MM.1S (cell line): ENCODE results near the gene GH1.

Source experiments
- DNase-seq: peaks from one replicate; pipeline ENCODE4 v3.0.0-alpha.2; 2015
- H2AFZ ChIP-seq: fragments of 300-600 bp; sonication (generic); 2 replicates; pipeline ENCODE4 v1.6.0; 2016; ENCODE audit warnings: antibody characterized with exemption, low read length
- H3F3A ChIP-seq: fragments of 300-600 bp; sonication (generic); 2 replicates; pipeline ENCODE4 v1.6.1; 2016; ENCODE audit warnings: mild to moderate bottlenecking, antibody characterized with exemption, low read length, moderate library complexity, mixed read lengths; ENCODE audit not compliant: insufficient read depth
- H3K27ac ChIP-seq: fragments of 300-600 bp; sonication (generic); 2 replicates; pipeline ENCODE4 v1.5.1; 2016; ENCODE audit warnings: mild to moderate bottlenecking, low read length
- H3K27me3 ChIP-seq: fragments of 300-600 bp; sonication (generic); replicated peaks from 2 replicates; pipeline ENCODE4 v1.6.0; 2016; ENCODE audit warnings: low read length; ENCODE audit not compliant: insufficient read depth
- H3K36me3 ChIP-seq: fragments of 300-600 bp; sonication (generic); replicated peaks from 2 replicates; pipeline ENCODE4 v1.6.1; 2016; ENCODE audit warnings: mild to moderate bottlenecking, low read length, mixed read lengths; ENCODE audit not compliant: insufficient read depth
- H3K4me1 ChIP-seq: fragments of 300-600 bp; sonication (generic); 2 replicates; pipeline ENCODE4 v1.6.1; 2016; ENCODE audit warnings: low read length, mixed read lengths
- H3K4me2 ChIP-seq: fragments of 300-600 bp; sonication (generic); 2 replicates; pipeline ENCODE4 v1.6.0; 2016; ENCODE audit warnings: low read depth, low read length
- H3K4me3 ChIP-seq: fragments of 300-600 bp; sonication (generic); 2 replicates; pipeline ENCODE4 v1.5.1; 2016; ENCODE audit warnings: low read length, mixed read lengths
- H3K79me2 ChIP-seq: fragments of 300-600 bp; sonication (generic); 2 replicates; pipeline ENCODE4 v1.6.1; 2016; ENCODE audit warnings: mixed run types, low read length, mixed read lengths
- H3K9ac ChIP-seq: fragments of 300-600 bp; sonication (generic); 2 replicates; pipeline ENCODE4 v1.6.1; 2016; ENCODE audit warnings: low read length, mixed read lengths
- H3K9me2 ChIP-seq: fragments of 300-600 bp; sonication (generic); replicated peaks from 2 replicates; pipeline ENCODE4 v1.6.1; 2016; ENCODE audit warnings: mild to moderate bottlenecking, low read length, mixed read lengths; ENCODE audit not compliant: insufficient read depth
- H3K9me3 ChIP-seq: fragments of 300-600 bp; sonication (generic); replicated peaks from 2 replicates; pipeline ENCODE4 v1.6.1; 2016; ENCODE audit warnings: mild to moderate bottlenecking, low read length, mixed read lengths; ENCODE audit not compliant: insufficient read depth
- H4K20me1 ChIP-seq: fragments of 300-600 bp; sonication (generic); 2 replicates; pipeline ENCODE4 v1.6.1; 2016; ENCODE audit warnings: mild to moderate bottlenecking, low read length, moderate library complexity, mixed read lengths; ENCODE audit not compliant: insufficient read depth
- EZH2 ChIP-seq: fragments of 300-600 bp; sonication (generic); optimal IDR thresholded peaks from 2 replicates; pipeline ENCODE3; 2017; ENCODE audit warnings: low read depth, mild to moderate bottlenecking, antibody characterized with exemption, low read length, mixed read lengths
- EZH2phosphoT487 ChIP-seq: fragments of 300-600 bp; sonication (generic); IDR thresholded peaks from 2 replicates; pipeline ENCODE4 v1.6.1; 2018; ENCODE audit warnings: antibody characterized with exemption, low read length
- TF ChIP-seq, protein P1 (sequence below): fragments of 300-600 bp; sonication (generic); IDR thresholded peaks from 2 replicates; pipeline ENCODE4 v1.5.1; 2016; ENCODE audit warnings: antibody characterized with exemption, low read length, mixed read lengths

GH1 gene

DNA sequence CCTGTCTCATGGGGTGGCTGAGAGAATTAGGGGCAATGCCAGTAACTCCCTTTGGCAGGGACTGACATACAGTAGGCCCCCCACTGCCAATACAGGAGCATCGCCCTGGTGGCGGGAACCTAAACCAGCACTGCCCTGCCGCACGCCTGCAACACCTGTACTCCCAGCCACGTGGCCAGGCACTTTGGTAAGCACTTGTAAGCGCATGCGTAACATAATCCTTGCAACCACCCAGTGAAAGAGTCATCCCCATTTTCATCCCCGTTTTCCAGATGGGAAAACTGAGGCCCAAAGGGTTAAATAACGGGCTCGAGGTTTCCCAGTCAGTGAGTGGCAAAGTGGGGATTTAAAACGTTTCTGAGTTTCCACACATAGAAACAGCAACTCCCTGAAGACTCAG lies 36.6 kb upstream of the GH1 start:
- TF ChIP-seq, protein P1, sequence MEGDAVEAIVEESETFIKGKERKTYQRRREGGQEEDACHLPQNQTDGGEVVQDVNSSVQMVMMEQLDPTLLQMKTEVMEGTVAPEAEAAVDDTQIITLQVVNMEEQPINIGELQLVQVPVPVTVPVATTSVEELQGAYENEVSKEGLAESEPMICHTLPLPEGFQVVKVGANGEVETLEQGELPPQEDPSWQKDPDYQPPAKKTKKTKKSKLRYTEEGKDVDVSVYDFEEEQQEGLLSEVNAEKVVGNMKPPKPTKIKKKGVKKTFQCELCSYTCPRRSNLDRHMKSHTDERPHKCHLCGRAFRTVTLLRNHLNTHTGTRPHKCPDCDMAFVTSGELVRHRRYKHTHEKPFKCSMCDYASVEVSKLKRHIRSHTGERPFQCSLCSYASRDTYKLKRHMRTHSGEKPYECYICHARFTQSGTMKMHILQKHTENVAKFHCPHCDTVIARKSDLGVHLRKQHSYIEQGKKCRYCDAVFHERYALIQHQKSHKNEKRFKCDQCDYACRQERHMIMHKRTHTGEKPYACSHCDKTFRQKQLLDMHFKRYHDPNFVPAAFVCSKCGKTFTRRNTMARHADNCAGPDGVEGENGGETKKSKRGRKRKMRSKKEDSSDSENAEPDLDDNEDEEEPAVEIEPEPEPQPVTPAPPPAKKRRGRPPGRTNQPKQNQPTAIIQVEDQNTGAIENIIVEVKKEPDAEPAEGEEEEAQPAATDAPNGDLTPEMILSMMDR: no peak
- TF ChIP-seq EZH2 (no peak), EZH2phosphoT487 (no peak)
- H3K27me3 ChIP-seq: no peaks in the 10 kb centered on the region
- H3F3A ChIP-seq: no peaks in the 10 kb centered on the region
- no peaks in the 10 kb centered on the region for H3K9me3 ChIP-seq
- H4K20me1 ChIP-seq: no peaks in the 10 kb centered on the region
- no peak overlapping the region for H3K9ac ChIP-seq
- H3K4me1 ChIP-seq: peaks cover 5% of the 10 kb centered on the region
- H3K4me3 ChIP-seq: no peak overlapping the region
- no peaks in the 10 kb centered on the region for H3K79me2 ChIP-seq
- no peak for DNase-seq
- H2AFZ ChIP-seq: no peak overlapping the region
- H3K27ac ChIP-seq: no peak overlapping the region
- H3K36me3 ChIP-seq: no peaks in the 10 kb centered on the region
- no peak overlapping the region for H3K4me2 ChIP-seq
- no peaks in the 10 kb centered on the region for H3K9me2 ChIP-seq

DNA sequence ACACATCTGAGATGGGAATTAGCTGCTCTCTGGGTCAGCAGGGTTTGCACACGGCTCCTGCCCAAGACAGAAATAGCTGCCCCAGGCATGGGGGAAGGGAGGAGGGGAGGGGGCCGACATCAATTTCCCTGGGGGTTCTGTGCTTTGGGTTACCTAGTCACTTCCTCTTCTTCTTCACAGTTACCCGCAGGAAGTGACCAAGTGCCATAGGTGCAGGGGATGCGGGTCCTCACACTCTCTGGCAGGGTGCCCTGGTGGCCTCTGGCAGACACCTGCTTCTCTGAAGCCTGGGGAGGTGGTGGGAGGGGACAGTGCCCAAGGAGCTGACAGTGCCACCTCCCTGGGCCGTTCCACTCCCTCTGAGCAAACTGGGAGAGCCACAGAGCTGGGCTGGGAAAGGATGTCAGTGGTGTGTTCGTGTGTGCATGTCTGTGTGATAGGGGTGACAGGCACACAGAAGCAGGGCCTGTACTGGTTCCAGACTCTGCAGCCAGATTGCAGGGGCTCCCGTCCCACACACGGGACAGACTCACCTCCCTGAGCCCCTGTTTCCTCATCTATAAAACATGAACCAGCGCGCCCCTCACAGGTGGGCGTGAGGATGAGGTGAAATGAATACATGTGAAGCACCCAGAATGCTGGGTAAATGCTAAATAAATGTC lies 35.9 kb upstream of the GH1 start:
- Histone ChIP-seq H2AFZ (0 out of 2 replicates have a peak overlapping the region, but pooled peaks have one; percentile 40), H3K79me2 (no peaks in the 10 kb centered on the region)

DNA sequence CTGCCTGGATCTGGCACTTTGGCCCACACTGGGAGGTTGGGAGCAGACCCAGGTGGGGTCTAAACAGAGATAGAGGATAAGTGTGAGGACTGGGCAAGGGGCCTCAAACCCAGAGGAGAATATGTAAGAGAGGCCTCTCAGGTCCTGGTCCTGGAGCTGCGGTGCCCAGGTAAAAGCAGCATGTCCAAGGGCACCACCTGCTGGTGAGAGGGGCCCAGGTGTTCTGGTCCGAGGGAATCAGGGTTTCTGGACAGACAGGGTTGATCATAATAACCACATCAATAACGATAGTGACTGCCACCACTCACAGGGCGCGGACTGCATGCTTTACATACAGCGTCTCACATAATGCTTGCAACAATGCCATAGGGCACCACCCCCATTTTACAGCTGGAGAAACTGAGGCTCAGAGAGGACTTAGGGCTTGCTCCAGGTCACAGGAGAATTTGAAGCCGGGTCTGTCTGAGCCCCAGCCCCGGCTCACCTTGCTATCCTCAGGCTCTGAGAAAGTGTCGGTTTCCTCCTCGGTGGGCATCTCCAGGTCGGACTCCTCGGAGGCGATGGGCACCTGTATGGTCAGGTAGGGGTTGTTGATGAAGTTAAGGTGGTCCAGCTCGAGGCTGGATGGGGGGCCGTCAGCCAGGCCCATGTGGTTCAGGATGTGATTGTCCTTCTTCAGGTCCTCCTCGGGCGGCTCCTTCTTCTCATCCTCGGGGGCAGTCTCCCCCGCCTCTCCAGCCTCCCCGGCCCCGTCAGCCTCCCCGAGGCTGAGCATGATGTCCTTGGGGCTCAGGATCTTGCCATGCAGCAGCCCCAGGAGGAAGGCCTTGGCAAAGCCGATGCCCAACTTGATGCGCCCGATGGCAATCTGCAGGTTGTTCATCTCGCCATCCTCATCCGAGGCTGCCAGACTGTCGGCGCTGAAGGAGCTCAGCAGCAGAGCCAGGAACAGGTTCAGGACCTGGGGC lies 32.6 kb upstream of the GH1 start:
- H3F3A ChIP-seq: no peaks in the 10 kb centered on the region
- H4K20me1 ChIP-seq: no peaks in the 10 kb centered on the region
- H3K4me1 ChIP-seq: peaks cover 7% of the 10 kb centered on the region
- H2AFZ ChIP-seq: no peak overlapping the region
- H3K9me3 ChIP-seq: no peaks in the 10 kb centered on the region
- no peak overlapping the region for H3K27ac ChIP-seq
- H3K27me3 ChIP-seq: no peaks in the 10 kb centered on the region; the same call in 1 of the 2 replicates
- no peak overlapping the region for H3K4me3 ChIP-seq
- TF ChIP-seq, protein P1: peak; percentile 82
- TF ChIP-seq EZH2phosphoT487: no peak
- H3K9me2 ChIP-seq: no peaks in the 10 kb centered on the region
- no peaks in the 10 kb centered on the region for H3K36me3 ChIP-seq
- no peak overlapping the region for H3K9ac ChIP-seq
- DNase-seq: peak; percentile 74
- H3K4me2 ChIP-seq: no peak overlapping the region
- no peaks in the 10 kb centered on the region for H3K79me2 ChIP-seq

More for the DNA sequence above, 35.9 kb upstream of the GH1 start:
- H3K9ac ChIP-seq: no peak overlapping the region
- no peak overlapping the region for H3K27ac ChIP-seq
- H3K4me3 ChIP-seq: no peak overlapping the region
- no peaks in the 10 kb centered on the region for H3K36me3 ChIP-seq
- no peak for TF ChIP-seq EZH2phosphoT487
- no peak for TF ChIP-seq EZH2
- TF ChIP-seq, protein P1: no peak
- H3F3A ChIP-seq: no peaks in the 10 kb centered on the region
- no peaks in the 10 kb centered on the region for H3K9me2 ChIP-seq
- peaks cover 5% of the 10 kb centered on the region for H3K4me1 ChIP-seq
- no peaks in the 10 kb centered on the region; the same call in 1 of the 2 replicates for H3K27me3 ChIP-seq
- peak; percentile 36 for DNase-seq
- no peak overlapping the region for H3K4me2 ChIP-seq
- H4K20me1 ChIP-seq: no peaks in the 10 kb centered on the region
- no peaks in the 10 kb centered on the region for H3K9me3 ChIP-seq
